IPS DF 6.9 (cell line): ENCODE data around the gene PI4KB.

Experiments used
- DNase-seq: peaks from one replicate; pipeline ENCODE4 v3.0.0-alpha.2; 2013; ENCODE audit warnings: low read depth, low spot score
- H3K27ac ChIP-seq: one replicate; pipeline ENCODE4 v1.5.1; 2013; ENCODE audit warnings: low read length, control low read depth
- H3K27me3 ChIP-seq: 2 replicates; pipeline ENCODE4 v1.6.1; 2013; ENCODE audit warnings: mild to moderate bottlenecking, low read length; ENCODE audit not compliant: control insufficient read depth, insufficient read depth
- H3K36me3 ChIP-seq: 2 replicates; pipeline ENCODE4 v1.6.1; 2013; ENCODE audit warnings: low read length; ENCODE audit not compliant: control insufficient read depth, insufficient read depth
- H3K4me1 ChIP-seq: 2 replicates; pipeline ENCODE4 v1.6.1; 2013; ENCODE audit warnings: low read length; ENCODE audit not compliant: control insufficient read depth, insufficient read depth
- H3K4me3 ChIP-seq: 2 replicates; pipeline ENCODE4 v1.5.1; 2013; ENCODE audit warnings: mild to moderate bottlenecking, low read length
- H3K9me3 ChIP-seq: 2 replicates; pipeline ENCODE4 v1.6.1; 2013; ENCODE audit warnings: low read length, inconsistent platforms; ENCODE audit not compliant: control insufficient read depth, insufficient read depth
- WGBS: extraction: QIAGEN DNeasy Blood & Tissue Kit; methylation state at CpG from one replicate; pipeline ENCODE4 v1.1.7; 2013; ENCODE audit warnings: mixed read lengths, missing lambda C conversion rate; ENCODE audit not compliant: insufficient read length, insufficient coverage; 5-methylcytosine and 5-hydroxymethylcytosine counted together

PI4KB gene

DNA sequence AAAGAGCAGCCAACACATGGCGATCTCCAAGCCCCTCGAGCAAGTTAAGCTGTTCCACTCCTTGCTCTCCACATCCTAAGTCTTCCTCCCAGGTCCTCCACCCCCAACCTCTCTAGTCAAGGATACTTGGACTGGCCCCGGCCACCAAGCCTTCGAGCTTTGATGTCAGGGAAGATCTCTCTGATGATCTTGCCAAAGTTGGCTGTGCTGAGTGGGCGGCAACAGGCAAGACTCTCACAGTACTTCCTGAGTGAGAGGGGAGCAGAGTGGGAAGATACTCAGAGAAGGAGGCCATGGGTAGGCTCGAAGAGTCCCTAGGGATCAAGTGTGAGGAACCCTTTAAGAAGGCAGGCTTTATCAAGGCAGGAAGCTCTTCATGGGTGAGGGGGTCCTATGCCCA, 17.1 kb upstream of the PI4KB start:
- Histone ChIP-seq H3K27ac (no peak overlapping the region), H3K27me3 (no peaks in the 10 kb centered on the region), H3K36me3 (peaks cover 25% of the 10 kb centered on the region), H3K4me3 (no peak overlapping the region), H3K4me1 (peaks cover 1% of the 10 kb centered on the region; the same call in 1 of the 2 replicates), H3K9me3 (no peaks in the 10 kb centered on the region)
- no CpG with 5 or more reads among the region's 6 CpGs for WGBS
- DNase-seq: no peak

DNA sequence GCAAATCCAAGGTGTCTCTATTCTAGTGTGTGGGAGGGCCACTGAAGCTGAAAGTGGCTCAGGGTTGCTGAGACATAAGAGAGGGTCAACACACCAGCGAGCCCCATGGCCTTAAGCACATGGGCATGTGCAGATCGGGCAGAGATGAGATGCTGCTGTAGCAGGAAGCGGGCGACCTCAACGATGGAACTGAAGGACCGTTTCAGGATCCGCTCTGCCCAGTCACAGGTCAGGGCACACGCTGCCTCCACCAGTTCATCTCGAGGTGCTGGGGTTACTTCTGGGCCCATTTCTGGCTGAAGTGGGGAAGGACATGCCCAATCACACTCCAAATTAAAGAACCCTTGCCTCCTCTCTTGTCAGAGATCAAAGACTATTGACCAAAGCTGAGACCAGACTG, 16.4 kb upstream of the PI4KB start:
- H3K4me1 ChIP-seq: peaks cover 1% of the 10 kb centered on the region; the same call in 1 of the 2 replicates
- no peak overlapping the region for H3K27ac ChIP-seq
- no peaks in the 10 kb centered on the region for H3K9me3 ChIP-seq
- no peak for DNase-seq
- H3K4me3 ChIP-seq: no peak overlapping the region
- no CpG with 5 or more reads among the region's 9 CpGs for WGBS
- no peaks in the 10 kb centered on the region for H3K27me3 ChIP-seq
- peaks cover 25% of the 10 kb centered on the region for H3K36me3 ChIP-seq

DNA sequence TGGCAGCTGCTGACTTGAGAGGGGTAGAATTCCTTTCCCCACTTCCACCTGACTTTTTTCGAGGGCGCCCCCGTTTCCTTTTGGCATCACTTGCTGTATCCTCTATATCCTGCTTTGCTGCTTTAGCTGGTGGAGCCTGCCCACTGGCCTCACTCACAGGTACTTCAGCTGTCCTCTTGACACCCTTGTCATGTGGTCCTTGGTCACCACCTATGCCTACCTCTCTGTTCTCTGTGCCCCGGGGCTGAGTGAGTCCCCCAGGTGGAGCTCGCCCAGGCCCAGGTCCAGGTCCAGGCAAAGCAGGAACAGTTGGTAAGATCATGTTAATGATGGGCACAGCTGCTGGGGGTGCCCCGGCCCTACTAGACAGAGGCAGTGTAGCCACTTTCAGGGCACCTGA, 15.4 kb upstream of the PI4KB start:
- Histone ChIP-seq H3K4me1 (0 out of 2 replicates have a peak, but pooled peaks cover 1% of the 10 kb centered on the region), H3K36me3 (peaks cover 25% of the 10 kb centered on the region), H3K27me3 (no peaks in the 10 kb centered on the region), H3K9me3 (no peaks in the 10 kb centered on the region), H3K4me3 (no peak overlapping the region), H3K27ac (no peak overlapping the region)
- DNase-seq: no peak
- WGBS: no CpG with 5 or more reads among the region's 6 CpGs

DNA sequence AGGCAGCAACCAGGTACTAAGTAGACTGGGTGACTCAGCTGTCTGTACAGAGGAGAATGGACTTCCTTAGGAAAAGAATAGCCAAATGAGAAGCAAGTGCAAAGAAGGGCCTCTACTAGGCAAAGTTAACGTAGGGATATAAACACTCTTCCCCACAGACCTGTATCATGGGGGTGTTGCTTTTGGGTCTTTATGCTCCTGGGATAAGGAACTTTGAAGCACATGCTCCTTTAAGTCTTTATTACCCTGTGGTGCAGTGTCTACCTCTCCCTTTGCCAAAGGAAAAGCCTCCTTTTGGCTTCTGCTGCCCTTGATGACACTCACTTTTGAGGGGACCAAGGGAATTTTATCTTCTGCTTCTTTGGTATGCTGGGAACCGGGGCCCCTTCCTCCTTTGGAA, 14.8 kb upstream of the PI4KB start:
- H3K27me3 ChIP-seq: no peaks in the 10 kb centered on the region
- no peak overlapping the region for H3K4me3 ChIP-seq
- H3K36me3 ChIP-seq: peaks cover 25% of the 10 kb centered on the region
- WGBS: no CpG with 5 or more reads among the region's 2 CpGs
- 0 out of 2 replicates have a peak, but pooled peaks cover 1% of the 10 kb centered on the region for H3K4me1 ChIP-seq
- DNase-seq: no peak
- no peaks in the 10 kb centered on the region for H3K9me3 ChIP-seq
- H3K27ac ChIP-seq: no peak overlapping the region

DNA sequence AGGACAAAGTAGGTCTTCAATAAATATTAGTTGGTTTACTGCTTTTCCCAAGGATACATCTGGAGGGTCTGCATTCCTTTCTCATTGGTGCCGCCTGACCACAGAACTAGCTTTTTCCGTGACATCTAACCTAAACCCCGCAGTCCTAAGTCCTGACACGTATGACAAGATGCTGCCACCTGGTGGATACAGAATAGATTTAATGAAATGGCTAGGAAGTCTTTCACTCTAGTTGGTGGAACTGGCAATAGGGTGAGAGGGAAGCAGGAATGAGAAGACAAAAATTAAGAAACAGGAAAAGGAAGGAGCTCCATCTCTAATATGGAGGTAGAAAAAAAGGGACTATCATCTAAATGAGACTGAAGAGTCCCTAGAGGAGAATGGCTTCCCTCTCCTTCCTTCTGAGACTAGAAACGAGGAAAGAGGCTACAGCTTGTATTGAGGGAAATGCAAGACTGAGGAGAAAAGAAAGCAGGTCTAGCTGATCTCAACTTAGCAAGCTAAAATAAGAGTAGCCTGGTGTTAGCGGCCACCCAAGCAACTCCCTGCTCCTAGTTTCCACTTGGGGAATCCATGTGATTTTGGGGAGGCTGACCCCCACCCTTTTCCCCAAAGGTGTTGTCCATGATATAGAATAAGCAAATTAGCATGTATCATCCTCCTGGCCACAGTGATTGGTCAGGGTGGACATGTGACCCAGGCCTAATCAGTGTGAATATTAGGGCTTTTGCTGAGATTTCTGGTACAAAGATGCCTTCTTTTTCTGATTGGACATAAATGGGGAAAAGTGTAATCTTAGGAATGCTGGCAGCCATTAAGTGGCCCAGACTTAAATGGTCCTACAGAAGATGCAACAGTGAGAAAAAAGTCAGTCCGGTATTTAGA, 13.9 kb upstream of the PI4KB start:
- H3K27me3 ChIP-seq: no peaks in the 10 kb centered on the region
- H3K4me3 ChIP-seq: no peak overlapping the region
- H3K27ac ChIP-seq: no peak overlapping the region
- 0 out of 2 replicates have a peak, but pooled peaks cover 1% of the 10 kb centered on the region for H3K4me1 ChIP-seq
- no peaks in the 10 kb centered on the region for H3K9me3 ChIP-seq
- WGBS: no CpG with 5 or more reads among the region's 7 CpGs
- DNase-seq: peak; percentile 73
- H3K36me3 ChIP-seq: peaks cover 25% of the 10 kb centered on the region

DNA sequence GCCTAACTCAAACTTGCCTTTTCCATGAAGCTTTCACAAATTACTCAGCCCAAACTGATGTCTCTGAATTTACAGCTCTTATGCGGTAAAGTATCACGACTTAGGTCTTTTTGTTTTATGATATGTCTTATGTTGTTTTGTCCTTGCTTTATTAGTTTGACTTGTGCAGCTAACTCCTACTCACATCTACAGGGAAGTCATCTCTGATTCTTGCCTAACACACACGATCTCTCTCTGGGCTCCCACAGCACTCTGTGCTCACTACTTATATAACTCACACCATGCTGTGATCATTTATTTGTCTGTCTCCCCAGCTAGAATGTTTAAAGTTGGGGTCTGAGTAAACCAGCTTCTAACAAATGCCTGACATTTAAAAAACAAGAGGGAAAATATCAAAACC, 9.3 kb upstream of the PI4KB start:
- no CpG with 5 or more reads among the region's 3 CpGs for WGBS
- H3K27ac ChIP-seq: no peak overlapping the region
- H3K4me3 ChIP-seq: no peak overlapping the region
- H3K9me3 ChIP-seq: no peaks in the 10 kb centered on the region
- DNase-seq: no peak
- H3K4me1 ChIP-seq: no peaks in the 10 kb centered on the region
- no peaks in the 10 kb centered on the region for H3K27me3 ChIP-seq
- H3K36me3 ChIP-seq: no peaks in the 10 kb centered on the region

DNA sequence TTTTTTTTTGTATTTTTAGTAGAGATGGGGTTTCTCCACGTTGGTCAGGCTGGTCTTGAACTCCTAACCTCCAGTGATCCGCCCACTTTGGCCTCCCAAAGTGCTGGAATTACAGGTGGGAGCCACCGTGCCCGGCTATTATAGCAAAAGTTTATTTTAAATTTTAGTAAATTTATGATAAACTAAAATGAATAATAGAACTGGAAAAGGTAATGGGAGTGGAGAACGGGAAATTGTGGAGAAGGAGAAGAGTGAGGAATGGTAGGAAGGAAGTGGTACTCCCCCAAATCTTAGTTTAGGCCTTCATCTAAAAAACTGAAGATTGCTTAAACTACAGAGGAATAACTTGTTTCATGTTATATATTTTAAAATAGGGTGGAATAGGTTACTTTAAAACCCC, 7.6 kb upstream of the PI4KB start:
- no peak for DNase-seq
- H3K27ac ChIP-seq: no peak overlapping the region
- WGBS: 100% methylated on average over 1 of the region's 5 CpGs

DNA sequence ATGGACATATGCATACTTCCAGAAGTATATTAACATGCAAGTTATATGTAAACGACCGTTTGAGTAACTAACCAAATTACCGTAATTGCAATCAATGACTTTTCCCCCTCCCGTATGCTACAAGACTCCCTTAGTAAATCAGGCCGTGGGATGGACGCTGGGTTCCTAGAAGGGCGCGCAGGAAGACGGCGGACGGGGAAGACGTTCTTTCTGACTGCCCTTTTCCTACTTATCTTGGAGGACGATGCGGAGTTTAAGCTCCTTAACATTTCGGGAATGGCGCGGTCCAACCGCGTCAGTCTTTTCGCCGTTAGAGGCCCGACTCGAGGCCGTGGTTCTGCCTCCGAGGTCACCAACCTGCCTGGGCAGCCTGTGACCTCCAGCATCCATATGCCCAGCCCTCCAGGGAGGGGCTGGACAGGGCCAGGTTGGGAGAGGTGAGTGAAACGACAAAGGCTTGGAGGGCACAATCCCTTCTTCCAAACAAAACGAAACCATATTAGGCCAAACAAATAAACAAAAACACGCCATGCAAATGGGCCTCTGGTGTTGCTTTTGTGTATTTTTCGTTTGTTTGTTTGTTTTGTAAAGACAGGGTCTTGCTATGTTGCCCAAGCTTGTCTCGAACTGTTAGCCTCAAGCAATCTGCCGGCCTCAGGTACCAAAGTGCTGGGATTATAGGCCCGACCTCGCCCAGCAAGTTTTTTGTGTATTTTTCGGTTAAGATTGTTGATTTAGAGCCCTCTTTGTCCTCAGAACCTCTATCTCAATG, 873 bp upstream of the PI4KB start:
- no CpG with 5 or more reads among the region's 34 CpGs for WGBS
- Histone ChIP-seq H3K36me3 (no peaks in the 10 kb centered on the region), H3K27me3 (no peaks in the 10 kb centered on the region), H3K9me3 (no peaks in the 10 kb centered on the region), H3K4me1 (no peaks in the 10 kb centered on the region), H3K4me3 (peak overlapping the region; percentile 66; the same call in 1 of the 2 replicates), H3K27ac (no peak overlapping the region)
- no peak for DNase-seq

More for the DNA sequence above, 7.6 kb upstream of the PI4KB start:
- H3K9me3 ChIP-seq: no peaks in the 10 kb centered on the region
- no peak overlapping the region for H3K4me3 ChIP-seq
- H3K27me3 ChIP-seq: no peaks in the 10 kb centered on the region
- H3K4me1 ChIP-seq: no peaks in the 10 kb centered on the region
- no peaks in the 10 kb centered on the region for H3K36me3 ChIP-seq

DNA sequence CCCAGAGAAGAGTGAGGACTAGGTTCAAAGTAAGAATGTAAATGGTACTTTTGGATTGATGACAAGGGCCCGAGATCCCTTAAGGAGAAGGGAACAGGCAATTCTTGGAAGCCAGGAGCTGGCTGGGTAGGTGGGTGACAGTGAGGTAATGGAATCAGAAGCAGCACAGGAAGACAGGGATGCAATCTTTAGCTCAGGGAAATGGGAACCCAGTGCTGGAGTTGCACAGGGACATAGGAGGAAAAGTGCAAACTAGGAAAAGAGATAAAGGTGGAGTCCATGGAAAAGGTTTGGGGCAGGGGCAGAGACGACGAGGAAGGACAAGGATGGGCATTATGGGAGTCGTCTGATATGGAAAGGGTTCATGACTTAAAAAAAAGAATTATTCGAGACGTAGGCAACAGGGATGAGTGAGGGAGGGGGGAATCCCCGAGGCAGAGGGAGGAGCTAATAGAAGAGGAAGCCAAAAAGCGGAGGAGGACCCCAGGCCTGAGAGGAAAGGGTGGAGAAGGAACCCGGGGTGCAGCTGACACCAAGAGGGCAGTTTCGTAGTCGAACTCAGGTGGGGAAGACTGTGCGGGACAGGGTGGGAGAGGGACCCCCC, 495 bp downstream of the PI4KB start:
- no peaks in the 10 kb centered on the region; the same call in 1 of the 2 replicates for H3K36me3 ChIP-seq
- peak overlapping the region; percentile 66 for H3K4me3 ChIP-seq
- H3K27ac ChIP-seq: no peak overlapping the region
- H3K9me3 ChIP-seq: no peaks in the 10 kb centered on the region
- no CpG with 5 or more reads among the region's 12 CpGs for WGBS
- no peaks in the 10 kb centered on the region for H3K4me1 ChIP-seq
- no peaks in the 10 kb centered on the region for H3K27me3 ChIP-seq
- DNase-seq: no peak
